ENCODE measurements around the gene RCCD1. TPM values are rescaled to one million over a fixed set of nuclear protein-coding genes. Genes with fewer than 3 reads are reported as not detected.

RCCD1 gene
- total and polyA plus RNA-seq, 4 donors: 4.4 to 11.5 (median 6.7) TPM

- TF ChIP-seq CTCF (IDR thresholded peaks at IDR 0.05; ENCODE audit: control extremely low read depth, extremely low read depth): no peak
- H3K36me3 ChIP-seq (ENCODE audit: control insufficient read depth in 4 of 4, insufficient read depth in 4 of 4, low read length in 4 of 4): peaks cover 20 to 74% (median 36%) of the 10 kb centered on the region in 4 donors
- no peaks in the 10 kb centered on the region for H3K27me3 ChIP-seq (ENCODE audit: control insufficient read depth in 3 of 3, insufficient read depth in 3 of 3, low read length in 2 of 3)
- no peak overlapping the region for H3K27ac ChIP-seq (ENCODE audit: low read depth in 1 of 2, low read length in 1 of 2)
- 85 to 91% methylated on average over 8 of the region's 8 CpGs for WGBS, 2 donors
- H3K9ac ChIP-seq (ENCODE audit: insufficient read depth in 1 of 2, low read length in 2 of 2): no peak overlapping the region
- no peaks in the 10 kb centered on the region for H3K4me1 ChIP-seq (ENCODE audit: control insufficient read depth in 5 of 5, insufficient read depth in 5 of 5, low read length in 5 of 5)
- H3K4me3 ChIP-seq: no peak overlapping the region
- no peak for ATAC-seq (ENCODE audit: insufficient read depth, low FRiP score)
- no peaks in the 10 kb centered on the region for H3K9me3 ChIP-seq (ENCODE audit: control insufficient read depth in 4 of 4, insufficient read depth in 3 of 4, low read length in 3 of 4)
- no peak for DNase-seq
Measured at GRCh38 chr15:90946941-90947576, 7.6 kb upstream of the RCCD1 start.

GRCh38 chr15:90947577-90948357 lies 6.9 kb upstream of the RCCD1 start:
- no peaks in the 10 kb centered on the region for H3K9me3 ChIP-seq (ENCODE audit: control insufficient read depth in 4 of 4, insufficient read depth in 3 of 4, low read length in 3 of 4)
- H3K9ac ChIP-seq (ENCODE audit: insufficient read depth in 1 of 2, low read length in 2 of 2): no peak overlapping the region
- H3K4me3 ChIP-seq: no peak overlapping the region
- DNase-seq (no peak), ATAC-seq (ENCODE audit: insufficient read depth, low FRiP score) (no peak)
- 91 to 93% methylated on average over 18 of the region's 18 CpGs for WGBS, 2 donors
- TF ChIP-seq CTCF (IDR thresholded peaks at IDR 0.05; ENCODE audit: control extremely low read depth, extremely low read depth): no peak
- no peaks in the 10 kb centered on the region for H3K4me1 ChIP-seq (ENCODE audit: control insufficient read depth in 5 of 5, insufficient read depth in 5 of 5, low read length in 5 of 5)
- H3K27me3 ChIP-seq (ENCODE audit: control insufficient read depth in 3 of 3, insufficient read depth in 3 of 3, low read length in 2 of 3): no peaks in the 10 kb centered on the region
- no peak overlapping the region for H3K27ac ChIP-seq (ENCODE audit: low read depth in 1 of 2, low read length in 1 of 2)
- peaks cover 20 to 69% (median 33%) of the 10 kb centered on the region in 4 donors for H3K36me3 ChIP-seq (ENCODE audit: control insufficient read depth in 4 of 4, insufficient read depth in 4 of 4, low read length in 4 of 4)

GRCh38 chr15:90948506-90948905 lies 6.2 kb upstream of the RCCD1 start:
- ATAC-seq (ENCODE audit: insufficient read depth, low FRiP score): no peak
- peaks cover 14 to 70% (median 36%) of the 10 kb centered on the region in 4 donors for H3K36me3 ChIP-seq (ENCODE audit: control insufficient read depth in 4 of 4, insufficient read depth in 4 of 4, low read length in 4 of 4)

More at GRCh38 chr15:90948506-90948905, 6.2 kb upstream of the RCCD1 start:
- no peak for DNase-seq
- no peaks in the 10 kb centered on the region for H3K27me3 ChIP-seq (ENCODE audit: control insufficient read depth in 3 of 3, insufficient read depth in 3 of 3, low read length in 2 of 3)
- no peak overlapping the region for H3K27ac ChIP-seq (ENCODE audit: low read depth in 1 of 2, low read length in 1 of 2)
- no peak overlapping the region for H3K4me3 ChIP-seq
- TF ChIP-seq CTCF (IDR thresholded peaks at IDR 0.05; ENCODE audit: control extremely low read depth, extremely low read depth): no peak
- no peak overlapping the region for H3K9ac ChIP-seq (ENCODE audit: insufficient read depth in 1 of 2, low read length in 2 of 2)
- 91 to 96% methylated on average over 8 of the region's 8 CpGs for WGBS, 2 donors
- no peaks in the 10 kb centered on the region for H3K9me3 ChIP-seq (ENCODE audit: control insufficient read depth in 4 of 4, insufficient read depth in 3 of 4, low read length in 3 of 4)
- H3K4me1 ChIP-seq (ENCODE audit: control insufficient read depth in 5 of 5, insufficient read depth in 5 of 5, low read length in 5 of 5): no peaks in the 10 kb centered on the region

Measured in lung (tissue), 12 donors.